WI38 (cell line): ENCODE data around the gene CYB561.

ENCODE experiments used
- H3K4me3 ChIP-seq: 2 replicates; pipeline ENCODE4 v1.5.1; 2011; ENCODE audit warnings: low read depth, mild to moderate bottlenecking, control low read depth, low read length
- TF ChIP-seq, protein P1 (sequence below): IDR thresholded peaks from 2 replicates; pipeline ENCODE4 v1.5.1; 2012; ENCODE audit warnings: low read depth, mild to moderate bottlenecking, control low read depth, low read length

The CYB561 gene

DNA sequence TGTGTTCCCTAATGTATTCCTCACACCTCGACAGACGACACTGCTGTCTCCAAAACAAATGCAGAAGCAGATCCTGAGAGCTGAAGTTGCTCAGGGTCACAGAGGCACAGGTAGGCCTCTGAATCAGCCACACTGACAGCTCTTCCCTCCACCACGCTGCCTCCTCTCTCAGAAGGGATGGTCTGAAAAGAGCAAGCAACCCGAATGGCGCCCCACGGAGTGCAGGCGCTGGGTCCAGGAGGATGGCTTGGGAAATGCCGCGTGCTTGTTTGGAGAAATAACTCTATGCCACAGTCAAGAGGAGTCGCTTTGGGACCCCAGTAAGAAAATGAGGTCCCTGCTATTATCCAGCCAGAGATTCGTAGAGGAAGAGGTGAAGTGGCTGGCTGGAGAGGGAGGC is 15.9 kb downstream of the CYB561 start:
- no peak overlapping the region for H3K4me3 ChIP-seq

DNA sequence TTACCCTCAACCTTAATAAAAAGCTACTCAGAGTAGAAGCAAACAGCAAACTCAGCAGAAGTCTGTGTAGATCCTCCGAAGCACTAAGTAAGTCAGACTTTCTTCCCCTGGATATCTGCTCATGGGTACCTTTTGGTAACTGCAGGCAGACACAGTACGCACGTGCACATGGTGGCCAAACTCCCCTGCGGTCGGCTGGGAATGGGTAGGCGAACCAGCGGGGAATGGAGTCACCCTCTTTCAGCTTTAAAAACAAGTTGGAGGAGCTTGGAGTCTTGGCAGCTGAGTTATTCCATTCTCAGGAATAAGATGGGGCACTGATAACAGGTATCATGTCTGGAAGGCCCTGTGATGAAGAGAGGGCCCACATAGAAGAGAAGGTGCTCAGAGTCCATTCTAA is 16.3 kb downstream of the CYB561 start:
- no peak overlapping the region for H3K4me3 ChIP-seq
- TF ChIP-seq, protein P1, sequence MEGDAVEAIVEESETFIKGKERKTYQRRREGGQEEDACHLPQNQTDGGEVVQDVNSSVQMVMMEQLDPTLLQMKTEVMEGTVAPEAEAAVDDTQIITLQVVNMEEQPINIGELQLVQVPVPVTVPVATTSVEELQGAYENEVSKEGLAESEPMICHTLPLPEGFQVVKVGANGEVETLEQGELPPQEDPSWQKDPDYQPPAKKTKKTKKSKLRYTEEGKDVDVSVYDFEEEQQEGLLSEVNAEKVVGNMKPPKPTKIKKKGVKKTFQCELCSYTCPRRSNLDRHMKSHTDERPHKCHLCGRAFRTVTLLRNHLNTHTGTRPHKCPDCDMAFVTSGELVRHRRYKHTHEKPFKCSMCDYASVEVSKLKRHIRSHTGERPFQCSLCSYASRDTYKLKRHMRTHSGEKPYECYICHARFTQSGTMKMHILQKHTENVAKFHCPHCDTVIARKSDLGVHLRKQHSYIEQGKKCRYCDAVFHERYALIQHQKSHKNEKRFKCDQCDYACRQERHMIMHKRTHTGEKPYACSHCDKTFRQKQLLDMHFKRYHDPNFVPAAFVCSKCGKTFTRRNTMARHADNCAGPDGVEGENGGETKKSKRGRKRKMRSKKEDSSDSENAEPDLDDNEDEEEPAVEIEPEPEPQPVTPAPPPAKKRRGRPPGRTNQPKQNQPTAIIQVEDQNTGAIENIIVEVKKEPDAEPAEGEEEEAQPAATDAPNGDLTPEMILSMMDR: no peak

More for the DNA sequence above, 15.9 kb downstream of the CYB561 start:
- TF ChIP-seq, protein P1: no peak

DNA sequence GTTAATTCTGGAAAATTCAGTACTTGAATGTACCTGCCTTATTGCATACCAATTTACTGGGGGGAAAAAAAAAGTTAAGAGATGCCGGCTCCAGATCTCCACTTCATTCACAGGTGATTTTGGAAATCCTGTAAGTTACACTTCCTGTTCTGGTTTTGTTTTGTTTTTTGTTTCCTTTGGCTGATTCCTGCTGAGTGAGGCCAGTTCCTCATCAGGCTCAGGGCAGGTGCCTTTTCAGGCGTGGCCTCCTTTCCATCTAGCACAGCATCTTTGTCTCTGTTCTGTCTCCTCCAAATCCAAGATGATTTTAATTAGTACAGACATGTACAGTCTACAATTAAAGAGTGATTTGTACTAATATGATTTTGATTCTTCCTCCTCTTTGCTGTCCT is 19.2 kb downstream of the CYB561 start:
- TF ChIP-seq, protein P1: no peak
- H3K4me3 ChIP-seq: no peak overlapping the region

DNA sequence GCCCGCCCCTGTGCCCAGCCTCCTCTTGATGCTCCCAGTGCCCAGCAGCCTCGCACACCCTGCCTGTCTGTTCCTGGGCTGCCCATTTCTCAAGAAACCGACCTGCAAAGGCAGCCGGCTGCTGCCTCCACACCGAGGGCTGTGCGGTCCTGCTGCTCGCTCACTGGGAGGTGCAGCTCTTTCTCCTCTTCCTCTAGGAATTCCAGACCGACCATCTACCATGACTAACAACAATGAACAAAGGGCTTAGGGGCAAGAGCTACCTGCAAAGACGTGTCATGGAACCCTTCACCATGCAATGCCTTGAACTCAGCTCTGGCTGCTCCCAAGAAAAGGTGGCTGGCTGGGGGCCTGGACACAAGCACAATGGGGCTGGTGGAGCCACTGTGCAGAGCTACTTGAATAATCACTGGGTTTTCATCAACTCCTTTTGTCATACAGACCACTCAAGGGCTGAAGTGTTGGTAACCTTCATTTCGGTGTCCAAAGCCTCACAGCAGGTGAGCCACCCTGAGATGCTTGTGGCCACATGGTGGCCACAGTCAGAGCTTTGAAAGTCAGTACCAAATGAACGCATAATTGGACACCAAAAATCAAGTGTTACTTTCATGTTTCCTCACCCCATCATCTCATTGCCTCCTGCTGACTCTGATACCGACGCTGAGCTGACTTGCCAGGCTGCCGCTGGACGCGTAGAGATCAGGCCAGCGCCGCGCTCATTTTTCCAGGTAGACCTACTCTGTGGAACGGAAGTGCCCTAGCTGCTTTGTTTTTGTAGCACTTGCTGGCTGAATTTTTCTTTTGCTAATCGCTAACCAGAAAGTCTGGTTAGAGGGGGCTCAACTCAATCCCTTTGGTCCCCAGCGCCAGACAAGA is 19.8 kb downstream of the CYB561 start:
- TF ChIP-seq, protein P1: no peak

DNA sequence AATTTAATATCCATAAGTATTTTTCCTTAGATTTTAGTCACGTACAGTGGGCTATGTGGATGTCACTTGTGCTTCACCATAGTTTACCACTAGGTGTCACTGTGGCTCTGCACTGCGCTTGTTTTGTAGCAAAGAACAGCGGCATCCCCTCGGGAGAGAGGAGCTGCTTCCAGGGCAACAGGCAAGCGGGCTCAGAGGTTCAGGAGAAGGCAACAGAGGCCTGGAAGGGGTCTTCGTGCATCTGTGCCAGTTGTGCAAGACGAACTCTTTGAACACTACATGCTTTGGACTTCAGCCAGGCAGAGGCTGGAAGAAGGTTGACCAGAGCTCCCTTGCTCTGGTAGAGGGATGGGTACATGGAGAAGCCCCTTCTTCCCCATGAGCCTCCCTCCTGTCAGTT is 20.6 kb downstream of the CYB561 start:
- H3K4me3 ChIP-seq: no peak overlapping the region
- TF ChIP-seq, protein P1: peak; percentile 84

More for the DNA sequence above, 19.8 kb downstream of the CYB561 start:
- no peak overlapping the region for H3K4me3 ChIP-seq

DNA sequence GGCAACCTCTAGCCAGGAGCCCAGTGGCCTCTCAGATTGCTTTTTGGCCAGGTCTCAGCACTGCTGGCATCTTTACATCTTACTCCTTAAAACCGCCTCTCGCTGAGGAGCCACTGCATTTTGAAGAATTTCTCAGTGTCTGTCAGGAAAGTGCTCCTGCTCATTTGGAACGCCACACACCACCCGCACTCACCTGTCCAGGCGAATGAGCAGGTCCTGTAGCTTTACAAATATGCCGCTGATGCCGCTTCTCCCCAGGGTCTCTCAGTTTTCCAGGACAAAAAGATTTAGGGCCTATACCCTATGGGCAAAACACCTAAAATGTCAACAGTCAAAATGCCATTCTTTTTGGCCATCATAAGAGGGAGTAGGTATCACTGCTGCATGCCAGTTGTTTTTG is 22.1 kb downstream of the CYB561 start:
- TF ChIP-seq, protein P1: no peak
- no peak overlapping the region for H3K4me3 ChIP-seq

DNA sequence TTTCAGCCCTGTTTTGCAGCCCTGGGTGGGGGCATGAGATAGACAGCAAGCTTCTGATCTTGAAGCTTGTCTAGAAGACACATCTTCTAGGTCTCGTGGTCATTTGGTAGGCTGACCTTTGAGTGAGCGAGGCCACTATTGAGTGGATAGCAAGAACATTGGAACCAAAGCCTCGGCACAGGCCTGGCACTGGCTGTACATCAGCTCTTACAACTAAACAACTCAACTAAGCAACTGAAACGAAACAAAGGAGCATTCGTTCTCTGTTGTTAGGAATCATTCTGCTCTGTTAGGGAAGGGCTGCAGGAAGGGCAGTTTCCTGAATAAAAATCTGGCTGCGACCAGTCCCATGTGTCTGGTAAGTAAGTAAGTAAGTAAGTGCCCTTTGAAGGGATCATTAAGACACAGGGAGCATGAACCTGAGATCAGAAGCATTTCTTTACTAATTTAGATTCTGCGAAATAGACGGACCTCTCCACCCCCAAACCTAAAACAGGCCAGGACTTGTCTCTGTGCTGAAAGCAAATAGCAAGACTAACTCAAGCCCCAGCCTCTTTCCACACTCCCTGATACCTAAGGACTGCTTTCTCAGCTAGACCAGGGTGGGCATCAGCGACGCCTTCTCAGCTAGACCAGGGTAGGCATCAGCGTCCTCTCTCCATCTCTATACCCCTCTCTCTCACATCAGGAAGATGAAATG is 22.7 kb downstream of the CYB561 start:
- no peak overlapping the region for H3K4me3 ChIP-seq
- TF ChIP-seq, protein P1: no peak
